ENCODE measurements around the gene TM4SF20. TPM values are rescaled to one million over a fixed set of nuclear protein-coding genes. Genes with fewer than 3 reads are reported as not detected.
"Not testable (repeated sequence)": the region's sequence is repeated elsewhere in the genome, so short reads cannot be mapped to it uniquely, and the experiment has no call there.

TM4SF20 gene
- total RNA-seq, 1 experiment from 2014 or later = 0.36 TPM

DNA sequence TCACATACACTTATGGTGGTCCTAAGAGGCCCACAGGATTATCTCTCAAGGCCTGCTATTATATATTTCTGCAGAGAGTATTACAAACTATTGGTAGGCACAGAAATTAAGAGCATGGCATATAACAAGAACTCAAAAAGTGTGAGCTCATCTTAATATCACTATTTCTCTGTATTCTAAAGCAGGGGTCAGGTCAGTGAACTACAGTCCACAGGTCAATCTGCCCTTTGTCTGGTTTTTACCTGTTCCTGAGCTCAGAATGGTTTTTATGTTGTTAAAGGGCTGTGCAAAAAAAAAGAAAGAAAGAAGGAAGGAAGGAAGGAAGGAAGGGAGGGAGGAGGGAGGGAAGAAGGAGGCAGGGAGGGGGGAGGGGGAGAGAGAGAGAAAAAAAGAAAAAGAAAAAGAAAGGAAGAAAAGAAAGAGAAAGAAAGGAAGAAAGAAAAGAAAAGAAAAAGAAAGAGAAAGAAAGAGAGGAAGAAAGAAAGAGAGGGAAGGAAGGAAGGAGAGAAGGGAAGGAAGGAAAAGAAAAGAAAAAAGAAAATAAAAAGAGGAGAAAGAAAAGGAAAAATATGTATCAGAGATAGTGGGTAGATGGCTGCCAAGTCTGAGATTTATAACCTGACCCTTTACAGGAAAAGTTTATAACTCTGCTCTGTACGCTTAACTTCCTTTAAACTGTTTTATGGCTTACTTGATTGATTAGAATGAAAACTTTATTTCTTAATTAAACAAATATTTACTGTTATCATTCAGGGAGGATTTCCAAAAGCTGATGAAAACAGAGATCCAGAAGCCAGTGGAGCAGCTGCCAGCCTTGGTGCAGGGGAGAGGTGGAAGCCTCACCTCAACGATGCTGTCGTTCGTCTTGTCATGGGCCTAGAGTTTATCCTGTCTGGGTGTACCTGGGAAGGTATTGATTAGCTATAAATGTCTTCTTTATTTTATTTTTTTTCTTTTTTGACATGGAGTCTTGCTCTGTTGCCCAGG is 19.9 kb upstream of the TM4SF20 start:
- DNase-seq (ENCODE audit: low spot score) = no peak

DNA sequence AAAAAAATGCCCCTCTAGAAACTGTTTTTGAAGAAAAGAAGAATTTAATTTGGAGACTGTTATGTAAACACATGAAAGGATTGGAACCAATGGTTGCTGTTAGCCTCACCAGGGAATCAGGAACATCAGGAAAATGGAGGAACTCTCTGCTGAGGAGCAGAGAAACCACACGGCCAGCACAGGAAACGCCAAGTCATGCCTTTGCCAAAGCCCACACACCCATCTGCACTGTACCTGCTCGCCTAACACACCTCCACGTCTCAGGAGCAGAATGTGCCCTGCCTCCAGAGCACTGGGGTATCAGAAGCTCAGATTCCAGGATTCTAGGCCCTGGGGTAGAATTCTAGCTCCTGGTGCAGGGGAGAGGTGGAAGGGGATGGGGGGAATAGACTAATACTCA is 18.5 kb upstream of the TM4SF20 start:
- no peak for DNase-seq (ENCODE audit: low spot score)

DNA sequence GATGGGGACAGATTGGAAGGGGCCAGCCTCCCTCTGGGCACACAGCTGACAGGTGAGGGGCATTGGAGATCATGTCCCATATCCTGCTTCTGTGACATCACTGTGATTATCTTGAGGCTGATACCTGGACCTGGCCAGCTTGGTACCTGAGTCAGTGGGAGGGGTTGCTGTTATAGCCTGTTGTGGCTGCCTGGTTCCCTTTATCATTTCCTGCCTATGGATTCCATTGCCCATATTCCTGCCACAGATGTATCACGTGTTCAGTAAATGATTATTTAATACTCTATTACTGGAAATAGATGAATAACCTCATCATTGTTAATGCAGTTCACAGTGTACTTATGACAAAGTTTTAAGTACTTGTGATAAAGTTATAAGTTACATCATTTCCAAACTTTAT is 16.4 kb upstream of the TM4SF20 start:
- no peak for DNase-seq (ENCODE audit: low spot score)

DNA sequence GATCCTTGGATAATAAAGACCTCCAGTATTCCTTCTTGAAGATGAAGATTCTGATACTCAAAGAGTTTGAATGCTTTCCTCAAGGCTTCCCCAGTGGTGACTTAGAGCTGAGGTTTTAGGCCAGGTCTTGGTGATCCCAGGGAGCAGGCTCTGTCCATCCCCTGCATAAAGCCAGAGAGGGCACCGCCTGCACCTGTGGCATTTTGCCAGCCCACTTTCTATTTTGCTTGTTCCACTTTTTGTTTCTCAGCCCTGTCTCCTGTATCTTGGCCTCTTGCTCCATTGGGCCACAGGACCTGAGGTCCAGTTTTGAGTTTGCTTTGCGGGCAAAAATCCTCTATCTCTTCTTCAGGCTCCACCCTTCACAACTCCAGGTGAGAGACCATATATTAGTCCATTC is 15.3 kb upstream of the TM4SF20 start:
- no peak for DNase-seq (ENCODE audit: low spot score)

DNA sequence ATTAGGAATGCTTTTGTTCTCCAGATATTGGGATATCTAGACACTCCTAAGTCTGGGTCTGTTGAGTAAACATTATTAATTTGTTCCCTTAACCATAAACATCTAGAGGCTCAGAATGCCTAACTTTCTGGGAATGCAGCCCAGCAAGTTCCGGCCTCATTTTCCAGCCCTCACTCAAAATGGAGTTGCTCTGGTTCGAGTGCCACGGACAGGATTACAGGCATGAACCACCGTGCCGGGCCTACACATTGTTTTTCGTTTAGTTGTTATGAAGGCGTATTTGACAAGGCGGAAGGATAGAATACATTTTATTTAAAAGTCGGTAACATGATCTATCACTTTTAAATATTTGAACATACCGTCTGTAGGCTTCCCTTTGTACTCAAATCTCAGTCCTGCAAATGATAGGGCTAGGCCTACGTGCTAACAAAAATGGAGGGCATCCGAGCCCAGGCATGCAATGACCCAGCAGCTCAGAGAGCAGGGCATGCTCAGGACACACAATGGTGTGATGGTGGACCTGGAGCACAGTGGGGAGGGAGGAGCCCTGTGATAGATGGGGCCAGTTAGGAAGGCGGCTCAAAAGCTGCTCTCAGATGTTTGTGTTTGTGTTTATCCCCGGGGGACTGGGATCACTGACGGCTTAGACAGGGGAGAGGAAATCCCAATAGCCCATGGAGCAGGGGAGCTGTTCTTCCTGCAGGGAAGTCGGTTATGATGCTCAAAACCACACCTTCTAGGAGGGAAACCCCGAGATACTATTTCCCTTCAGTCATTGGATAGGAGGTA is 11.6 kb upstream of the TM4SF20 start:
- DNase-seq (ENCODE audit: low spot score) = no peak

DNA sequence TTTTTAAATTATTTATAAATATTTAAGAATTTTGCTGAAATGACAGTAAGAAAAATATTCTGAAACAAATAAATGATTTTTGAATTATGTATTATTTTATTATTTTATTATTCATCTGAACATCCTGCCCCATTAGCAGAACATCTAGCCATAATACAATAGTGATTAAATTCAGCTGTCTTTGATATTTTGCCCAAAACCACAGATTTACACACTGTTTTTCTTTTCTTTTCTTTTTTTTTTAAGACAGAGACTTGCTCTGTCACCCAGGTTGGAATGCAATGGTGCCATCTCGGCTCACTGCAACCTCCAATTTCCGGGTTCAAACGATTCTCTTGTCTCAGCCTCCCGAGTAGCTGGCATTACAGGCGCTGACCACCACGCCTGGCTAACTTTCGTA is 10.6 kb upstream of the TM4SF20 start:
- DNase-seq (ENCODE audit: low spot score) = no peak

DNA sequence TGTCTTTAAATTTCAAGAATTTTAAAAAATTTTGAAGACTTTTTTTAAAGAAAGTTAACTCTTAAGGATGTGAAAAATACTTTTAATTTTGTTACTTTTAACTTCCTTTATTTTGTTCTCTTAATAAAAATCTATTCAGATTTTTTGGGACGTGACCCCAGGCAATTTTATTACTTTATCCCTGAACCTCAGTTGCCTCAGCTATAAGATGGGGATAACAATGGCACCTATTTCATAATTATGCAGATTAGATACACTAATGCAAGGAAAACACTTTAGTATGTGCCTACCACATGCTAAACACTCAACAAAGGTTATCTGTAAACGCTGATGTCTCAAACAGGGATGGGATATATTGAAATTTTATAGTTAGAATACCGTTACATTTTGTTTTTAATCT is 10.1 kb upstream of the TM4SF20 start:
- DNase-seq (ENCODE audit: low spot score) = no peak

DNA sequence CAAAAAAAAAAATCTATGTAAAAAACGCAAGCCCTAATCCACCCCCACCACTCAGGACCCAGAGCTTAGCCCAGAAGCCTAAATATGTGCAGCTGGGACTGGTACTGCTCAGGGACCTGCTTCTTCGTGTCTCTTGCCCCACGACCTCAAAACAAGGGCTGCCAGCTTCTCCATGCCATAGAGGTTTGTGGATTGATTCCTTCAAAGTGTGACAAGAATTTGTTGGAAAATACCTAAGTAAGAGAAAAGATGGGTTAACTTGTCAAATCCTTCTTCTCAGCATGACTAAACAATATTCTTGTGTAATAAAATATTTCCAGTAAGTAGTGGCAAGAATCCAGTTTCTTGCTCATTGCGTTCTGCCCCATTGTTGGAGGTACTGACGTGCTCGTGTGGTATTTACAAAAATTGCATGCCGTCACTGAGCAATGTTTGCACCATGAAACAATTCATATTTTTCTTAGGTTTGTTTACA is 9.5 kb upstream of the TM4SF20 start:
- no peak for DNase-seq (ENCODE audit: low spot score)

DNA sequence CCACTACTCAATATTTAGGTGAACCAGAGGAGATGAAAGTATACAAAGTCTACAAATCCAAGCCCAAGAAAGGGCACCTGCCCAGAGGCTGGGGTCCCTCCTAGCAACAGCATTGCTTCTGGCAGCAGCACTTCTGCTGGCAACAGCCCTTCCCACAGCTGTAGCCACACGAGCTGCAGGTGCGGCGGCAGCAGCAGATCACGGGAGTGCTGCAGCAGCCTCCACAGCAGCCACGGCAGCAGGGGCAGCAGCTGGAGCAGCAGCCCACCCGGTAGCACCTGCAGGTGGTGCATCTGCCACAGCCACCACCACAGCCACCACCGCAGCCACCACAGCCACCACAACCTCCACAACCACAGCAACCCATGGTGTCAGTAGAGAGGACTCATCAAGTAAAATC is 8.5 kb upstream of the TM4SF20 start, which contains the start of gene SCYGR1:
SCYGR1 (minus strand) TSS at position 367 of the 400 bp plus-strand sequence; CDS start at position 367, 0 bp downstream.
- not testable (repeated sequence) for DNase-seq (ENCODE audit: low spot score)

DNA sequence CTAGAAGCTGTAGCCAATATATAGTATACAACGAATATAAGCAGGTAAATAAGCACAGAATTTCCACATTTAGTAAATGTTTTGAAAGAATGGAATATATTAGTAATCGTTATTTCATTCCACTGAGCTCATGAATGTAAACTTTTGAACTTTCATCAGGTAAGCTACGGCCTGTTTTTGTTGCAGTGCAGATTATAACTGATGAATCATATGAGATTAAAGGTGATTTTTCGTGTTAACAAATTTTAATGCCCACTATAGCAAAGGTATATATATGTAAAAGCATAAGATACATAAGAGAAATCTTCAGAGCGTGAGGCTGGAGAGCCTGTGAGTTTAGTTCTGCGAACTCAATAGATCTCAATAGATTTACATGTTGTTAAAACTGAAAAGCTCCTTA is 7.5 kb upstream of the TM4SF20 start:
- DNase-seq (ENCODE audit: low spot score) = no peak

DNA sequence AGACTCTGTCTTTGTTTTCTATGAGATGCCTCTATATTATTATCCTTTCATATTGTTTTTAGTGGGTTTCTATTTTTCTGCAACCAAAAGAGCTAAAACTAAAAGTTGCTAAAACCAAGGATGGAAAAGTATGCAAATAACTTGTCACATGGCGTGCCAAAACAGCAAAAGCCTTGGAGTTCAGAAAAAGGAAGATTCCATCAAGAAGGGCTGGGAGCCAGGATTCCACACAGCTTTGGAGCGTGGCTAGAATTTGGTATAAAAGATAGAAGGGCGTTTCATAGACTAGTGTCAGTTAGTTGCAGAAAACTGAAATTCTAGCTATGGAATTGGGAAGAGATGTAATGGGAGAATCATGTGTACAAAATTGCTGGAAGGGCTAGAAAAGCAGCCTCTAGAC is 4.6 kb upstream of the TM4SF20 start:
- no peak for DNase-seq (ENCODE audit: low spot score)

DNA sequence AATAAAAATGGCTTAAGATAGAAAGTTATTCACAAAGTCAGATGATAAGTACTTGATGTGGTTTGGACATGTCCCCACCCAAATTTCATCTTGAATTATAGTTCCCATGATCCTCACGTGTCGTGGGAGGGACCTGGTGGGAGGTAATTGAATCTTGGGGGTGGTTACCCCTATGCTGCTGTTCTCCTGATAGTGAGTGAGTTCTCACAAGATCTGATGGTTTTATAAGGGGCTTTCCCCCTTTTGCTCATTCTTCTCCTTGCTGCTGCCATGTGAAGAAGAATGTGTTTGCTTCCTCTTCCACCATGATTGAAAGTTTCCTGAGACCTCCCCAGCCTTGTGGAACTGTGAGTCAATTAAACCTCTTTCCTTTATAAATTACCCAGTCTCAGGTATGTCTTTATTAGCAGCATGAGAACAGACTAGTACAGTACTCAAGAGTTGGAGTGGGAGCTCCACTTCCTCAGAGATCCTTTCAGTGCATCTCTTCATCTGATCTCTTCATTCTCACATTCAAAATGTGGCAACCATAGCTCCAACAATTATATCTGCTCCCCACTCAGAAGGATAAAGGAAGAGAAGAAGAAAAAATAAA is 3.2 kb upstream of the TM4SF20 start:
- not testable (repeated sequence) for DNase-seq (ENCODE audit: low spot score)

DNA sequence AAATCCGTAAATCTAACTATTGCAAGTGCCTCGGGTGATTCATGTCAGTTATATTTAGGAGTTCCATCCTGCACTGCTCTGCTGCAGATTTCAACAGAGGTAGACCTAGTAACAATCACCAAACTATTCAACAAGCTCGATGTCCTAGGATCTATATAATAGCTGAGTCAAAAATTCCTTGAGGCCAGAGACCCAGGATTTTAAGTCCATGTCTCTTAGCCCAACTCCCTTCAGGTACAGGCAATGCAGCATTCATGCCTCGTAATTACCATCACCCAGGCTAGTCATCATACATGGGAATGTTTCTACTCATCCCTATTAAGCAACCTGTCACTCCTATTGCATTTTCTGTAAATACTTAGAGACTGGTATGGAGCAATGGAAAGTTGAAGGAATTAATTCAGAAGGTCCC is 729 bp downstream of the TM4SF20 start:
- DNase-seq (ENCODE audit: low spot score) = no peak

DNA sequence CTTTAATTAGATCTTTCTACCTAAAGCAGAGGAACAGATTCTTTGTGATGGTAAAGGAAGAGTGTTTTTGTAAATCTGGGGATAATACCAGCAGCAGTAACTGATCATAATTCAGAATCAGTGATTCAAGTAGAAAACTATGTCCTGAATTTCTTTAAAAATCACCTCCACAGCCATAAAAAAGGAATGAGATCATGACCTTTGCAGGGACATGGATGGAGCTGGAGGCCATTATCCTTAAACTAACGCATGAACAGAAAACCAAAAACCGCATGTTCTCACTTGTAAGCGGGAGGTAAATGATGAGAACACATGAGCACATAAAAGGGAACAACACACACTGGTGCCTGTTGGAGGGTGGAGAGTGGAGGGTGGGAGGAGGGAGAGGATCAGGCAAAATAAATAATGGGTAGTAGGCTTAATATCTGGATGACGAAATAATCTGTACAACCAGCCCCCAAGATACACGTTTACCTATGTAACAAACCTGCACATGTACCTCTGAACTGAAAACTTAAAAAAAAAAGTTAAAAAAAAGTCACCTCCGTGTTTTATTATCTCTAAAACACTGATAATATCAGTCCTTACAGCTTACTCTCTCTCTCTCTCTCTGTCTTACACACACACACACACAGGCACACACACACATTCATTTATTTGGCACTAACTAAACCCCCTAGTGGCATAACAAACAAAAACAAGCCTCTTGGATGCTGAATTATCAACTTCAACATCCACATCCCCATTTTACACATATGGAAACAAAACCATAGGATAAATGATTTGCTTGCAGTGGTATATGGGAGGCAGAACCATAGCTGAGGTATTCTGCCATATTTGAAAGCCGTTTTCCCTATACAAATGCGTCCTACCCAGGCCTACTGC is 1.4 kb downstream of the TM4SF20 start:
- no peak for DNase-seq (ENCODE audit: low spot score)

DNA sequence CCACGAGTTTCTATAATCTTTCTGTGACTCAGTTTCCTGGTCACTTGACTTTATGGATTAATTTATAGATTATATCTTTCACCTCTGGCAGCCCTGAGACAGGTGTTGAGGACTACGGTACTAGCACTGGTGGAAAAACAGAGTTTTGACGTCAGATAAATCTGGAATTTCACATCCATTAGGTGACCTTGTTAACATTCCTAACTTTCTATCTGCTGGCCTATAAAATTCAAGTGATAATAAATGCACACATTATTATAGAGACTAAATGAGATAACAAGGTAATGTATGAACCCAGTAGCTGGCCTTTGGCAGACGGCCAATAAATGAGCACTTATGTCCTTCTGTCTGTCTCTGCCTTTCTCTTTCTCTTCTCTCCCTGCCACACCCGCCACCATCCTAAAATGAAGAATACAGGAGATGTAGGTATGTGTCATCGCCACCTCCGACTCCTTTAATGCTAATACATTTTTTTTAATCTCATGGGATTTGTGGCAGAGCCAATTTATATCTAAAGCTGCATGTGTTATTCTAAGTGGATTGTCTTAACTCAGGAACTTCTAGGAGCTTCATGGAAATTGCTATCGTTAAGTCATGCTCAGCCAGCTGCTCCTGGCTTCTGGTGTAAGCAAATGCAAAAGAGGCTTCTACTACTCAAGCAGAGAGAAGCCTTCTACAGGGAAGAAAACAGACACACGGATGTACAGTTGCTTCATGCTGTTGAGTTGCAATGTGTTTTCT is 2.3 kb downstream of the TM4SF20 start:
- DNase-seq (ENCODE audit: low spot score) = peak; percentile 4

DNA sequence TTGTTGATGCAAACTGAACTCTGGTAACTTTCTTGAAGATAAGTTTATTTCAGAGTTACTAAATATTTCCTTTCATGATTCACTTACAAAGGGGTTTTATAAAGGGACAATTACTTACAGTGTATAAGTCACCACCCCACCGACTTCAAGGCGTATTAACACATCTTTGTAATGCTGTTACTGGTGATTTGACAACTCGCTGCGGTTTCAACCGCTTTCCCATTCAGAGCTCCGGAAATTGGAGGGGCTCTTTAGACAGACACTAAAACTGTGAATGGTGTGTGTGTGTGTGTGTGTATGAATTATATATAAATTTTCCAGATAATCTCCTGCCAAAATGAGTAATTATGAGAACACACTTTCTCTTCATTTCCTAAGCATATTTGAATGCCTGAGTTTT is 4.9 kb downstream of the TM4SF20 start:
- DNase-seq (ENCODE audit: low spot score) = no peak

DNA sequence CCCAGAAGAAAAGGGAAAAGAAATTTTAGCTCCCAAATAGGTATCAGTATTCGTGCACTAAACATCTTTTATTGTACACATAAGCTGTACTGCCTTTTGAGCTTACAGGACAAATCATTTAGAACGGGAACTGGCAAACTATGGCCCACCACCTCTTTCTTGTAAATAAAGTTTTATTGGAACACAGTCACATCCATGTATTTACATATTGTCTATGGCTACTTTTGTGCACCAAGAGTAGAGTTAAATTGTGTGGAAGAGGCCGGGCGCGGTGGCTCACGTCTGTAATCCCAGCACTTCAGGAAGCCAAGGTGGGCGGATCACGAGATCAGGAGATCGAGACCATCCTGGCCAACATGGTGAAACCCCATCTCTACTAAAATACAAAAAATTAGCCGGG is 5.7 kb downstream of the TM4SF20 start:
- no peak for DNase-seq (ENCODE audit: low spot score)

DNA sequence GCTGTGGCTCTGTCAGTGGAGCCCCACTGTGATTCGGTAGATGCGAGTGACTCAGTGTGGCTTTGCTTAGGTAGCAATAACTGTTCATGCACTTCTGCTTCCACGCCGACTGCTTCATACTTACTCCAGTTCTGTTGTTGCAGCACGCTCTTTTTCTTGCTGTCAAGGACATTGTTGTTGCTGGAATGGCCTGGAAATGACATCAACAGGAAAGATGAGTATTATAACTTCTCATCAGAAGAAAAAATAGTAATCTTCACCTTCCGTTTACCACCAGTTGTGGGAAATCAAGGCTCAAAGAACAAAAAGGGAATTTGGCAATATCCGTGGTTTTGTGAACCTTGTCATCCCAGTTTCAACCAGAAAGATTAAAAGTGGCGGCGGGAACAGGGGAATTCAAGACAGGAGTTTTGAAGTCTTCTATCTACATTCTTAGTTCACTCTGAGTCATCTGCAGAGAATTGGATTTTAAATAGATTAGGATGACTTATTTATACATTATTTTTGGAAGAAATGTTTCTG is 8.3 kb downstream of the TM4SF20 start:
- no peak for DNase-seq (ENCODE audit: low spot score)

DNA sequence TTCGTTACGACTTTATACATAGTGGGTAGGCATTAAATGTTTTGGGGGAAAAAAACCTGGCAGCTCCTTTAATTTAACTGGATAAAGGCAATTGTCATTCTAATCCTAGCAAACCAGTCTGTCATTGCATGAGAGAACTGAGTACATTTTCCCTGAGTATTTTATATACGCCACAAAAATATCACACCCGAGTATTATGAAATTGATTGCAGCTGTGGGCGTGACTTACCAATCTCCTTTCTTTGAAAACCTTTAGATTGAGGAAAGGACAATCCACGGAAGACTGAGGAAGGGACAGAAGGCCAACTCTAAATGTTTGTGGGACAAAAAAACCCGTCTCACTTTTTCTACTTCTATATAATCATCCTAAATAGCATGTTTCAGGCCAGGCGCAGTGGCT is 9.0 kb downstream of the TM4SF20 start:
- no peak for DNase-seq (ENCODE audit: low spot score)

DNA sequence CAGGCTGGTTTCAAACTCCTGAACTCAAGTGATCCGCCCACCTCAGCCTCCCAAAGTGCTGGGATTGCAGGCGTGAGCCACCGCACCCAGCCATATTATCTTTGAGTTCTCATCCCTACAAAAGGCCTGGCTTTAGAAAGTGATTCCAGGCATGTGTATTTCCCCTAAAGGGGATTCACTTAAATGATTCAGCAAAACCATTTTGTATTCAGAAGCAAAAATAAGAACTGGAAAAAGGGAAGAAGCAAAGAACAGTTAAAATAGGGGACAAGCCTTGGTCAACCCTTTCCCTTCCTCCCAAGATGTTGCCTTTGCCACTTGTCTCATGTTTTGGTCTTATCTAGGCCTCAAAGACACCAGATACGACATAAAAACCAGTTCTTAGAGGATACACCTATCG is 10.5 kb downstream of the TM4SF20 start:
- no peak for DNase-seq (ENCODE audit: low spot score)

All from HT-29 (cell line).